Activated CD8-positive, alpha-beta memory T cell treated with anti-CD3 and anti-CD28 coated beads, Interleukin-2, amount 50 U/mL, for 4 hours (primary cell): ENCODE results near the gene HBP1.
A peak's percentile ranks its signal among the peaks of the same experiment; 100 is the strongest.
"Not testable (repeated sequence)": the region's sequence is repeated elsewhere in the genome, so short reads cannot be mapped to it uniquely, and the experiment has no call there.

Source experiments
- DNase-seq: peaks from one replicate; pipeline ENCODE4 v3.0.0-alpha.2; 2020

Gene HBP1

GRCh38 chr7:107168233-107169119, at the start of gene HBP1:
Gene HBP1 (plus strand): TSS chr7:107169003. CDS start chr7:107179894, 10,891 bp downstream.
- peak; percentile 96 for DNase-seq

- no peak for DNase-seq
These were observed 49.3 kb upstream of the HBP1 start for GRCh38 chr7:107119376-107120105.

GRCh38 chr7:107122486-107122911, 46.3 kb upstream of the HBP1 start:
- no peak for DNase-seq

- DNase-seq = no peak
These were observed 45.4 kb upstream of the HBP1 start for GRCh38 chr7:107123392-107123791.

- DNase-seq = no peak
These were observed 43.3 kb upstream of the HBP1 start for GRCh38 chr7:107125475-107125874.

GRCh38 chr7:107128217-107128616, 40.6 kb upstream of the HBP1 start:
- no peak for DNase-seq

- DNase-seq = no peak
These were observed 40.1 kb upstream of the HBP1 start for GRCh38 chr7:107128748-107129147.

- no peak for DNase-seq
These were observed 38.1 kb upstream of the HBP1 start for GRCh38 chr7:107130487-107131220.

- no peak for DNase-seq
These were observed 35.4 kb upstream of the HBP1 start for GRCh38 chr7:107133396-107133795.

- no peak for DNase-seq
These were observed 29.9 kb upstream of the HBP1 start for GRCh38 chr7:107138696-107139420.

GRCh38 chr7:107143875-107144274, 24.9 kb upstream of the HBP1 start:
- DNase-seq = not testable (repeated sequence)

- DNase-seq = no peak
These were observed 23.6 kb upstream of the HBP1 start for GRCh38 chr7:107145067-107145838.

GRCh38 chr7:107147464-107148393, 21.1 kb upstream of the HBP1 start:
- peak; percentile 34 for DNase-seq

- DNase-seq = no peak
These were observed 20.1 kb upstream of the HBP1 start for GRCh38 chr7:107148721-107149120.

- DNase-seq = no peak
These were observed 18.9 kb upstream of the HBP1 start for GRCh38 chr7:107149863-107150262.

GRCh38 chr7:107150375-107151073, 18.3 kb upstream of the HBP1 start:
- peak; percentile 78 for DNase-seq

GRCh38 chr7:107151538-107151937, 17.3 kb upstream of the HBP1 start:
- no peak for DNase-seq

- DNase-seq = no peak
These were observed 16.8 kb upstream of the HBP1 start for GRCh38 chr7:107152011-107152410.

GRCh38 chr7:107154826-107155225, 14.0 kb upstream of the HBP1 start:
- DNase-seq = no peak

GRCh38 chr7:107155726-107156125, 13.1 kb upstream of the HBP1 start:
- not testable (repeated sequence) for DNase-seq
